K562 (cell line): ENCODE data around the gene CIAPIN1. TPM values are rescaled to one million over a fixed set of nuclear protein-coding genes. Genes with fewer than 3 reads are reported as not detected.

Experiments used
- ARNT ChIP-seq, 2 experiments: fragments of 450-650 bp; IDR thresholded peaks; 2 replicates each; pipeline ENCODE4 v1.6.1; 2016; ENCODE audit warnings: mild to moderate bottlenecking in 1 of 2
- CGGBP1 ChIP-seq: fragments of 250-450 bp; sonication (Bioruptor Pico); IDR thresholded peaks from 2 replicates; pipeline ENCODE4 v1.9.0; 2021; ENCODE audit warnings: mild to moderate bottlenecking
- DACH1 ChIP-seq: fragments of 450-650 bp; IDR thresholded peaks from 2 replicates; pipeline ENCODE4 v1.6.1; 2018; ENCODE audit not compliant: partially characterized antibody
- ESRRA ChIP-seq: fragments of 450-650 bp; IDR thresholded peaks from 2 replicates; pipeline ENCODE4 v1.6.1; 2014; ENCODE audit warnings: low read depth, mild to moderate bottlenecking, moderate library complexity, borderline replicate concordance
- GTF2F1 ChIP-seq: IDR thresholded peaks from 2 replicates; pipeline ENCODE4 v1.6.1; 2011; ENCODE audit warnings: low read depth, low read length, improper control_type of control experiment
- HDAC8 ChIP-seq: fragments of 450-650 bp; IDR thresholded peaks from 2 replicates; pipeline ENCODE4 v1.6.1; 2016; ENCODE audit warnings: mild to moderate bottlenecking, missing genetic modification characterization, moderate library complexity, missing compliant biosample characterization
- JUN ChIP-seq, 2 experiments: sonication (generic) in 1 of 2; formaldehyde crosslinking in 1 of 2; IDR thresholded peaks; 2 replicates each; pipeline versions ENCODE4 v1.6.1 to v1.8.0; 2012 to 2022; ENCODE audit warnings: borderline replicate concordance in 2 of 2, mild to moderate bottlenecking in 2 of 2, improper control_type of control experiment in 1 of 2, low read depth in 1 of 2, low read length in 1 of 2, missing genetic modification reagents in 1 of 2
- LCOR ChIP-seq: sonication (generic); formaldehyde crosslinking; IDR thresholded peaks from 2 replicates; pipeline ENCODE4 v1.8.0; 2022; ENCODE audit warnings: mild to moderate bottlenecking, missing genetic modification reagents
- MXD1 ChIP-seq: fragments of 250-450 bp; sonication (Bioruptor Pico); IDR thresholded peaks from 2 replicates; pipeline ENCODE4 v1.8.0; 2021; ENCODE audit warnings: borderline replicate concordance, mild to moderate bottlenecking, moderate library complexity; ENCODE audit not compliant: poor library complexity, severe bottlenecking
- MYC ChIP-seq, 2 experiments: fragments of 250-450 bp in 1 of 2; sonication (Bioruptor Pico) in 1 of 2; IDR thresholded peaks; 2 replicates each; pipeline versions ENCODE4 v1.5.1 to v1.6.1; 2012 to 2021; ENCODE audit warnings: low read depth in 2 of 2, borderline replicate concordance in 1 of 2, improper control_type of control experiment in 1 of 2, low read length in 1 of 2, mild to moderate bottlenecking in 1 of 2, moderate library complexity in 1 of 2
- NONO ChIP-seq, 2 experiments: fragments of 200-400 bp in 1 of 2; fragments of 450-650 bp in 1 of 2; formaldehyde crosslinking in 1 of 2; IDR thresholded peaks; 2 replicates each; pipeline ENCODE4 v1.6.1; 2017; ENCODE audit warnings: low read depth in 2 of 2, mild to moderate bottlenecking in 2 of 2, moderate library complexity in 2 of 2, low read length in 1 of 2
- PKNOX1 ChIP-seq: fragments of 450-650 bp; IDR thresholded peaks from 2 replicates; pipeline ENCODE4 v1.6.1; 2016
- RB1 ChIP-seq: fragments of 450-650 bp; IDR thresholded peaks from 2 replicates; pipeline ENCODE4 v1.6.1; 2017; ENCODE audit warnings: low read depth, mild to moderate bottlenecking
- SAP30 ChIP-seq: fragments of 200-600 bp; sonication (generic); IDR thresholded peaks from 2 replicates; pipeline ENCODE4 v1.6.1; 2012; ENCODE audit warnings: borderline replicate concordance, low read depth, mild to moderate bottlenecking, moderate library complexity, low read length, control low read depth, inconsistent platforms; ENCODE audit not compliant: insufficient read depth, poor library complexity, severe bottlenecking
- SIN3A ChIP-seq, 2 experiments: fragments of 150-350 bp in 1 of 2; IDR thresholded peaks; 2 replicates each; pipeline ENCODE4 v1.6.1; 2011 to 2016; ENCODE audit warnings: borderline replicate concordance in 2 of 2, low read depth in 2 of 2, low read length in 2 of 2, mild to moderate bottlenecking in 2 of 2, moderate library complexity in 2 of 2; ENCODE audit not compliant: control insufficient read depth in 1 of 2
- SIRT6 ChIP-seq: IDR thresholded peaks from one replicate; pipeline ENCODE4 v1.6.1; 2012; ENCODE audit warnings: low read depth, mild to moderate bottlenecking, control low read depth, inconsistent platforms, low read length, moderate library complexity
- SOX6 ChIP-seq: fragments of 450-650 bp; IDR thresholded peaks from 2 replicates; pipeline ENCODE4 v1.6.1; 2014; ENCODE audit warnings: mild to moderate bottlenecking
- TAF9B ChIP-seq: fragments of 450-650 bp; IDR thresholded peaks from 2 replicates; pipeline ENCODE4 v1.6.1; 2018; ENCODE audit warnings: mild to moderate bottlenecking; ENCODE audit not compliant: partially characterized antibody
- THAP7 ChIP-seq: fragments of 250-450 bp; sonication (Bioruptor Pico); IDR thresholded peaks from 2 replicates; pipeline ENCODE4 v1.5.0; 2021
- TOE1 ChIP-seq, 2 experiments: fragments of 450-650 bp in 1 of 2; sonication (generic) in 1 of 2; formaldehyde crosslinking in 1 of 2; IDR thresholded peaks; 2 replicates each; pipeline versions ENCODE4 v1.7.1 to v1.8.0; 2016 to 2022; ENCODE audit warnings: borderline replicate concordance in 2 of 2, mild to moderate bottlenecking in 2 of 2, antibody characterized with exemption in 1 of 2, inconsistent platforms in 1 of 2, low read depth in 1 of 2, missing genetic modification reagents in 1 of 2, moderate library complexity in 1 of 2
- ZNF146 ChIP-seq: IDR thresholded peaks from one replicate; pipeline ENCODE4 v1.6.1; 2018; ENCODE audit warnings: missing compliant biosample characterization; ENCODE audit not compliant: unreplicated experiment
- polyA plus RNA-seq, 8 experiments: library from polyadenylated mRNA; depleted of rRNA in 4 of 8; stranded (reverse) in 5 of 8; unstranded in 3 of 8; fragments of >200 nt; fragmentation: Nextera tagmentation in 2 of 8; fragmentation: Illumina TruSeq in 1 of 8; extraction: Ambion mirVana in 2 of 8; extraction: Trizol in 1 of 8; gene quantifications; 2 replicates each; pipeline versions ENCODE4 v1.2.1 to v1.2.3, GENCODE V29; 2011 to 2014; ENCODE audit warnings: inconsistent platforms in 1 of 8, missing spikeins in 1 of 8
- total RNA-seq, 7 experiments: library from RNA; depleted of rRNA in 6 of 7; stranded (reverse); fragments of >200 nt in 6 of 7; fragmentation: Illumina TruSeq in 2 of 7; extraction: Trizol in 2 of 7; gene quantifications; 2 replicates each; pipeline versions ENCODE4 v1.2.1 to v1.2.3, GENCODE V29; 2011 to 2021; ENCODE audit warnings: low replicate concordance in 1 of 7

Gene CIAPIN1
- total and polyA plus RNA-seq, 9 of the 15 experiments (the other 6 are each of a cell fraction or from before 2014, with no cell fraction given) = 71.8 to 263 (median 95.7) TPM

GRCh38 chr16:57462209-57462977 lies 15.2 kb upstream of the CIAPIN1 start, which contains the start of gene POLR2C (continued):
- TF ChIP-seq MYC (IDR thresholded peaks at IDR 0.05; ENCODE audit: low read depth, low read length) = peak; percentile 84
- no peak for TF ChIP-seq MYC (CRISPR knock-in tag; IDR thresholded peaks at IDR 0.05; ENCODE audit: borderline replicate concordance, low read depth)
- TF ChIP-seq SAP30 = peak; percentile 72
- TF ChIP-seq GTF2F1 = peak; percentile 82
- peak; percentile 92 for TF ChIP-seq RB1
- no peak for TF ChIP-seq HDAC8 (tag)
- peak; percentile 46; the same call in 1 of the 2 replicates for TF ChIP-seq PKNOX1
- TF ChIP-seq TOE1 (IDR thresholded peaks at IDR 0.05; ENCODE audit: borderline replicate concordance) = 0 out of 2 replicates have a peak, but pooled peaks have one; percentile 46
- TF ChIP-seq TOE1 (CRISPR knock-in tag; IDR thresholded peaks at IDR 0.05; ENCODE audit: borderline replicate concordance, low read depth) = no peak
- no peak for TF ChIP-seq SIRT6
- no peak for TF ChIP-seq DACH1
- TF ChIP-seq TAF9B = peak; percentile 93
- TF ChIP-seq ZNF146 (CRISPR knock-in tag) = peak; percentile 69
- peak; percentile 81 for TF ChIP-seq LCOR
- peak; percentile 40 to 69; a peak in 2 of 4 replicates for TF ChIP-seq NONO (IDR thresholded peaks at IDR 0.05; ENCODE audit: low read depth in 2 of 2, low read length in 1 of 2)
- 0 out of 2 replicates have a peak, but pooled peaks have one; percentile 19 for TF ChIP-seq CGGBP1 (CRISPR knock-in tag)
- no peak for TF ChIP-seq ARNT (IDR thresholded peaks at IDR 0.05)
- TF ChIP-seq MXD1 = peak; percentile 16
- peak in 1 of 2 experiments; percentile 80; a peak in 1 of 4 replicates for TF ChIP-seq SIN3A (IDR thresholded peaks at IDR 0.05; ENCODE audit: borderline replicate concordance in 2 of 2, control insufficient read depth in 1 of 2, low read depth in 2 of 2, low read length in 2 of 2)
- TF ChIP-seq JUN (IDR thresholded peaks at IDR 0.05; ENCODE audit: borderline replicate concordance, low read depth, low read length) = peak; percentile 57; the same call in 1 of the 2 replicates
- no peak for TF ChIP-seq JUN (CRISPR knock-in tag; IDR thresholded peaks at IDR 0.05; ENCODE audit: borderline replicate concordance)
- no peak for TF ChIP-seq THAP7 (CRISPR knock-in tag)
- TF ChIP-seq SOX6 = peak; percentile 54; the same call in 1 of the 2 replicates
- TF ChIP-seq ESRRA = peak; percentile 77; the same call in 1 of the 2 replicates
